SK-N-SH treated with all-trans-retinoic acid at 6 μM for 48 hours (cell line): ENCODE data around the gene CFAP300.

ENCODE experiments used
- ATAC-seq: fragments of 200-7000 bp; cut with Tn5 transposase; 3 replicates; pipeline ENCODE4 v1.9.1; 2020; ENCODE audit warnings: mild to moderate bottlenecking, moderate library complexity
- ARNTL ChIP-seq: fragments of 450-650 bp; formaldehyde crosslinking; IDR thresholded peaks from 2 replicates; pipeline ENCODE4 v1.5.0; 2020; ENCODE audit warnings: low read depth, mild to moderate bottlenecking, moderate library complexity, borderline replicate concordance
- BACH2 ChIP-seq: fragments of 250-450 bp; sonication (Bioruptor Pico); IDR thresholded peaks from 2 replicates; pipeline ENCODE4 v1.9.0; 2021; ENCODE audit warnings: mild to moderate bottlenecking, borderline replicate concordance
- CREB5 ChIP-seq: fragments of 250-450 bp; sonication (Bioruptor Pico); IDR thresholded peaks from 2 replicates; pipeline ENCODE4 v1.5.1; 2020; ENCODE audit warnings: low read depth, mild to moderate bottlenecking, moderate library complexity
- CSDC2 ChIP-seq: fragments of 250-450 bp; sonication (Bioruptor Pico); IDR thresholded peaks from 2 replicates; pipeline ENCODE4 v1.5.0; 2020; ENCODE audit warnings: mild to moderate bottlenecking, moderate library complexity
- ESRRG ChIP-seq: fragments of 250-450 bp; sonication (Bioruptor Pico); IDR thresholded peaks from 2 replicates; pipeline ENCODE4 v1.6.1; 2021; ENCODE audit warnings: mild to moderate bottlenecking
- GLIS3 ChIP-seq: fragments of 250-450 bp; sonication (Bioruptor Pico); IDR thresholded peaks from 2 replicates; pipeline ENCODE4 v1.5.0; 2020; ENCODE audit warnings: mild to moderate bottlenecking, moderate library complexity
- ISL1 ChIP-seq: fragments of 250-450 bp; sonication (Bioruptor Pico); IDR thresholded peaks from 2 replicates; pipeline ENCODE4 v2.1.2; 2022; ENCODE audit warnings: mild to moderate bottlenecking, moderate library complexity
- OSR1 ChIP-seq: fragments of 250-450 bp; sonication (Bioruptor Pico); IDR thresholded peaks from 2 replicates; pipeline ENCODE4 v1.8.0; 2022; ENCODE audit warnings: moderate library complexity, mild to moderate bottlenecking, inconsistent platforms
- POU6F1 ChIP-seq: fragments of 250-450 bp; sonication (Bioruptor Pico); IDR thresholded peaks from 2 replicates; pipeline ENCODE4 v1.8.0; 2021; ENCODE audit warnings: low read depth, mild to moderate bottlenecking, moderate library complexity, borderline replicate concordance
- PPARA ChIP-seq: fragments of 250-450 bp; sonication (Bioruptor Pico); IDR thresholded peaks from 2 replicates; pipeline ENCODE4 v1.5.0; 2020; ENCODE audit warnings: mild to moderate bottlenecking, borderline replicate concordance
- RARB ChIP-seq: fragments of 250-450 bp; sonication (Bioruptor Pico); IDR thresholded peaks from 2 replicates; pipeline ENCODE4 v1.8.0; 2021; ENCODE audit warnings: mild to moderate bottlenecking, moderate library complexity
- SNAI2 ChIP-seq: fragments of 250-450 bp; sonication (Bioruptor Pico); IDR thresholded peaks from 2 replicates; pipeline ENCODE4 v1.5.0; 2020; ENCODE audit warnings: mild to moderate bottlenecking, moderate library complexity
- TCF4 ChIP-seq: fragments of 250-450 bp; sonication (Bioruptor Pico); IDR thresholded peaks from 2 replicates; pipeline ENCODE4 v1.8.0; 2021; ENCODE audit warnings: mild to moderate bottlenecking, moderate library complexity, borderline replicate concordance
- TOX ChIP-seq: fragments of 250-450 bp; sonication (Bioruptor Pico); IDR thresholded peaks from 2 replicates; pipeline ENCODE4 v1.8.0; 2021; ENCODE audit warnings: mild to moderate bottlenecking, moderate library complexity, borderline replicate concordance
- ZC3H10 ChIP-seq: fragments of 250-450 bp; sonication (Bioruptor Pico); IDR thresholded peaks from 2 replicates; pipeline ENCODE4 v1.5.1; 2021; ENCODE audit warnings: mild to moderate bottlenecking, moderate library complexity
- ZFP3 ChIP-seq: fragments of 250-450 bp; sonication (Bioruptor Pico); IDR thresholded peaks from 2 replicates; pipeline ENCODE4 v1.5.0; 2020; ENCODE audit warnings: mild to moderate bottlenecking, moderate library complexity
- ZFP30 ChIP-seq: fragments of 450-650 bp; formaldehyde crosslinking; IDR thresholded peaks from 2 replicates; pipeline ENCODE4 v1.5.0; 2022; ENCODE audit warnings: mild to moderate bottlenecking, moderate library complexity
- ZNF565 ChIP-seq: fragments of 450-650 bp; formaldehyde crosslinking; conservative IDR thresholded peaks from 2 replicates; pipeline ENCODE4 v1.5.0; 2020; ENCODE audit warnings: low read depth, mild to moderate bottlenecking, moderate library complexity
- ZNF70 ChIP-seq: fragments of 450-650 bp; formaldehyde crosslinking; IDR thresholded peaks from 2 replicates; pipeline ENCODE4 v1.5.0; 2020; ENCODE audit warnings: mild to moderate bottlenecking, moderate library complexity
- ZNF8 ChIP-seq: fragments of 450-650 bp; formaldehyde crosslinking; IDR thresholded peaks from 2 replicates; pipeline ENCODE4 v1.5.0; 2020; ENCODE audit warnings: mild to moderate bottlenecking, moderate library complexity
- TF ChIP-seq, protein P1 (sequence below): fragments of 250-450 bp; sonication (Bioruptor Pico); IDR thresholded peaks from 2 replicates; pipeline ENCODE4 v1.8.0; 2020; ENCODE audit warnings: mild to moderate bottlenecking, moderate library complexity, borderline replicate concordance
- TF ChIP-seq, protein P2 (sequence below): fragments of 250-450 bp; sonication (Bioruptor Pico); IDR thresholded peaks from 2 replicates; pipeline ENCODE4 v1.5.0; 2020; ENCODE audit warnings: mild to moderate bottlenecking, moderate library complexity

CFAP300 gene

DNA sequence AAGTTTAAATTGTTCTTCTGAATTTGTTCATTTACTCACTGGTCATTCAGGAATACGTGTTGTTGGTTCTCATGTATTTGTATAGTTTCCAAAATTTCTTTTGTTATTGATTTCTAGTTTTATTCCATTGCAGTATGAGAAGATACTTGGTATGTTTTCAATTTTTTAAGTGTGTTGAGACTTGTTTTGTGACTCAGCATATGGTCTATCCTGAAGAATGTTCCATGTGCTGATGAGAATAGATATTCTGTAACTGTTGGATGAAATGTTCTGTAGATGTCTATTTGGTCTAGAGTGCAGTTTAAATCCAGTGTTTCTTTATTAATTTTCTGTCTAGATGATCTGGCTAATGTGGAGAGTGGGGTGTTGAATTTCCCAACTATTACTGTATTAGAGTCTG, 23.5 kb downstream of the CFAP300 start:
- no peak for ATAC-seq
- TF ChIP-seq, protein P1, sequence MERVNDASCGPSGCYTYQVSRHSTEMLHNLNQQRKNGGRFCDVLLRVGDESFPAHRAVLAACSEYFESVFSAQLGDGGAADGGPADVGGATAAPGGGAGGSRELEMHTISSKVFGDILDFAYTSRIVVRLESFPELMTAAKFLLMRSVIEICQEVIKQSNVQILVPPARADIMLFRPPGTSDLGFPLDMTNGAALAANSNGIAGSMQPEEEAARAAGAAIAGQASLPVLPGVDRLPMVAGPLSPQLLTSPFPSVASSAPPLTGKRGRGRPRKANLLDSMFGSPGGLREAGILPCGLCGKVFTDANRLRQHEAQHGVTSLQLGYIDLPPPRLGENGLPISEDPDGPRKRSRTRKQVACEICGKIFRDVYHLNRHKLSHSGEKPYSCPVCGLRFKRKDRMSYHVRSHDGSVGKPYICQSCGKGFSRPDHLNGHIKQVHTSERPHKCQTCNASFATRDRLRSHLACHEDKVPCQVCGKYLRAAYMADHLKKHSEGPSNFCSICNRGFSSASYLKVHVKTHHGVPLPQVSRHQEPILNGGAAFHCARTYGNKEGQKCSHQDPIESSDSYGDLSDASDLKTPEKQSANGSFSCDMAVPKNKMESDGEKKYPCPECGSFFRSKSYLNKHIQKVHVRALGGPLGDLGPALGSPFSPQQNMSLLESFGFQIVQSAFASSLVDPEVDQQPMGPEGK (CRISPR knock-in tag): no peak
- TF ChIP-seq ZNF565 (CRISPR knock-in tag): no peak
- TF ChIP-seq SNAI2: no peak
- TF ChIP-seq PPARA (CRISPR knock-in tag): no peak
- TF ChIP-seq ESRRG (CRISPR knock-in tag): no peak
- no peak for TF ChIP-seq BACH2
- TF ChIP-seq ZFP30: no peak
- no peak for TF ChIP-seq ZNF70

GRCh38 chr11:102071497-102072472, 24.5 kb downstream of the CFAP300 start:
- TF ChIP-seq GLIS3 (CRISPR knock-in tag): no peak
- no peak for TF ChIP-seq TCF4
- no peak for TF ChIP-seq TOX (CRISPR knock-in tag)
- no peak for TF ChIP-seq CREB5
- no peak for TF ChIP-seq ESRRG (CRISPR knock-in tag)
- no peak for TF ChIP-seq ZFP3 (CRISPR knock-in tag)
- TF ChIP-seq ZC3H10 (CRISPR knock-in tag): no peak
- TF ChIP-seq, protein P2, sequence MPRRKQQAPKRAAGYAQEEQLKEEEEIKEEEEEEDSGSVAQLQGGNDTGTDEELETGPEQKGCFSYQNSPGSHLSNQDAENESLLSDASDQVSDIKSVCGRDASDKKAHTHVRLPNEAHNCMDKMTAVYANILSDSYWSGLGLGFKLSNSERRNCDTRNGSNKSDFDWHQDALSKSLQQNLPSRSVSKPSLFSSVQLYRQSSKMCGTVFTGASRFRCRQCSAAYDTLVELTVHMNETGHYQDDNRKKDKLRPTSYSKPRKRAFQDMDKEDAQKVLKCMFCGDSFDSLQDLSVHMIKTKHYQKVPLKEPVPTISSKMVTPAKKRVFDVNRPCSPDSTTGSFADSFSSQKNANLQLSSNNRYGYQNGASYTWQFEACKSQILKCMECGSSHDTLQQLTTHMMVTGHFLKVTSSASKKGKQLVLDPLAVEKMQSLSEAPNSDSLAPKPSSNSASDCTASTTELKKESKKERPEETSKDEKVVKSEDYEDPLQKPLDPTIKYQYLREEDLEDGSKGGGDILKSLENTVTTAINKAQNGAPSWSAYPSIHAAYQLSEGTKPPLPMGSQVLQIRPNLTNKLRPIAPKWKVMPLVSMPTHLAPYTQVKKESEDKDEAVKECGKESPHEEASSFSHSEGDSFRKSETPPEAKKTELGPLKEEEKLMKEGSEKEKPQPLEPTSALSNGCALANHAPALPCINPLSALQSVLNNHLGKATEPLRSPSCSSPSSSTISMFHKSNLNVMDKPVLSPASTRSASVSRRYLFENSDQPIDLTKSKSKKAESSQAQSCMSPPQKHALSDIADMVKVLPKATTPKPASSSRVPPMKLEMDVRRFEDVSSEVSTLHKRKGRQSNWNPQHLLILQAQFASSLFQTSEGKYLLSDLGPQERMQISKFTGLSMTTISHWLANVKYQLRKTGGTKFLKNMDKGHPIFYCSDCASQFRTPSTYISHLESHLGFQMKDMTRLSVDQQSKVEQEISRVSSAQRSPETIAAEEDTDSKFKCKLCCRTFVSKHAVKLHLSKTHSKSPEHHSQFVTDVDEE (CRISPR knock-in tag): no peak
- no peak for ATAC-seq

DNA sequence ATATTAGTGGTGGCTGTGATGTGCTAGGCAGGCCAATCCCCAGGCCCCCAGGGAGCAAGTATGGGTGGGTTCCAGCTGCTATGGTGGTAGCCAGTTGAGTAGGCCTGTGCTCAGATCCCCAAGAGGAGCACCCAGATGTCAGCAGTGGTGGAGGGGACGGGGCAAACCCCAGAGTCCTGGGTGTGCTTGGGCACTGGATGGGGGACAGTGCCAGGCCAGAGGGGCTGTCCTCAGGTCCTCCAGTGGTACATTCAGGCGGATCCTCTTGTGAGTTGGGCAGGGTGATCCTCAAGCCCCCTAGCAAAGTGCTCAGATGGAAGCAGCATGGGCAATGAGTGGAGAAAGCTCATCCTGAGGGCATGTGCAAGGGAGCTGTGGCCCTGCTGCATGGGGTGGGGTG, 26.0 kb downstream of the CFAP300 start:
- TF ChIP-seq ESRRG (CRISPR knock-in tag) (no peak), OSR1 (CRISPR knock-in tag) (no peak), SNAI2 (no peak), RARB (CRISPR knock-in tag) (no peak), ARNTL (CRISPR knock-in tag) (no peak), TOX (CRISPR knock-in tag) (no peak), TCF4 (no peak), POU6F1 (CRISPR knock-in tag) (no peak), ZNF70 (no peak), BACH2 (no peak), CSDC2 (CRISPR knock-in tag) (no peak), ZNF565 (CRISPR knock-in tag) (no peak), ISL1 (CRISPR knock-in tag) (no peak), ZNF8 (CRISPR knock-in tag) (no peak), PPARA (CRISPR knock-in tag) (no peak), ZFP30 (no peak)
- TF ChIP-seq, protein P1 (CRISPR knock-in tag): no peak
- TF ChIP-seq, protein P2 (CRISPR knock-in tag): no peak
- ATAC-seq: no peak
